ENCODE data around the gene COX6B2. TPM values are rescaled to one million over a fixed set of nuclear protein-coding genes. Genes with fewer than 3 reads are reported as not detected.

Gene COX6B2
- total RNA-seq, 1 donor from 2014 or later = 0.17 TPM

DNA sequence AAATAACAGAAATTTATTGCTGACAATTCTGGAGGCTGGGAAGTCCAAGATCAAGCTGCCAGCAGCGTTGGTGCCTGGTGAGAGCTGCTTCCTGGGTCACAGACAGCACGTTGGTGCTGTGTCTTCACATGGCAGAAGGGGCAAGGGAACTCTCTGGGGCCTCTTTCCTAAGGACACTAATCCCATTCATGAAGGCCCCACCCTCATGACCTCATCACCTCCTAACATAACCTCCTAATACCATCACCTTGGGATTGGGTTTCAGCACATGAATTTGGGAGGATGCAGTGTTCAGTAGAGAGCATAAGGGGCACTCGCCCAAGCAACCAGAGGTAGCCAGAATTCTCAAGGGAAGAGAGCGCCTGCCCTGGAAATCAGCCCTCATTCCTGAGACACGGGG is 45.1 kb downstream of the COX6B2 start:
- Mint-ChIP-seq H3K27ac (ENCODE audit: unreplicated experiment) (no peak overlapping the region), H3K4me3 (ENCODE audit: unreplicated experiment) (no peak overlapping the region), H3K9me3 (ENCODE audit: low read depth) (no peaks in the 10 kb centered on the region), H3K4me1 (ENCODE audit: low read depth) (no peaks in the 10 kb centered on the region), H3K27me3 (ENCODE audit: low read depth) (no peaks in the 10 kb centered on the region), H3K36me3 (ENCODE audit: low read depth) (peaks cover 21% of the 10 kb centered on the region)
- no peak for DNase-seq (ENCODE audit: low spot score)
- TF ChIP-seq, protein P1, sequence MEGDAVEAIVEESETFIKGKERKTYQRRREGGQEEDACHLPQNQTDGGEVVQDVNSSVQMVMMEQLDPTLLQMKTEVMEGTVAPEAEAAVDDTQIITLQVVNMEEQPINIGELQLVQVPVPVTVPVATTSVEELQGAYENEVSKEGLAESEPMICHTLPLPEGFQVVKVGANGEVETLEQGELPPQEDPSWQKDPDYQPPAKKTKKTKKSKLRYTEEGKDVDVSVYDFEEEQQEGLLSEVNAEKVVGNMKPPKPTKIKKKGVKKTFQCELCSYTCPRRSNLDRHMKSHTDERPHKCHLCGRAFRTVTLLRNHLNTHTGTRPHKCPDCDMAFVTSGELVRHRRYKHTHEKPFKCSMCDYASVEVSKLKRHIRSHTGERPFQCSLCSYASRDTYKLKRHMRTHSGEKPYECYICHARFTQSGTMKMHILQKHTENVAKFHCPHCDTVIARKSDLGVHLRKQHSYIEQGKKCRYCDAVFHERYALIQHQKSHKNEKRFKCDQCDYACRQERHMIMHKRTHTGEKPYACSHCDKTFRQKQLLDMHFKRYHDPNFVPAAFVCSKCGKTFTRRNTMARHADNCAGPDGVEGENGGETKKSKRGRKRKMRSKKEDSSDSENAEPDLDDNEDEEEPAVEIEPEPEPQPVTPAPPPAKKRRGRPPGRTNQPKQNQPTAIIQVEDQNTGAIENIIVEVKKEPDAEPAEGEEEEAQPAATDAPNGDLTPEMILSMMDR (IDR thresholded peaks at IDR 0.05) = no peak

DNA sequence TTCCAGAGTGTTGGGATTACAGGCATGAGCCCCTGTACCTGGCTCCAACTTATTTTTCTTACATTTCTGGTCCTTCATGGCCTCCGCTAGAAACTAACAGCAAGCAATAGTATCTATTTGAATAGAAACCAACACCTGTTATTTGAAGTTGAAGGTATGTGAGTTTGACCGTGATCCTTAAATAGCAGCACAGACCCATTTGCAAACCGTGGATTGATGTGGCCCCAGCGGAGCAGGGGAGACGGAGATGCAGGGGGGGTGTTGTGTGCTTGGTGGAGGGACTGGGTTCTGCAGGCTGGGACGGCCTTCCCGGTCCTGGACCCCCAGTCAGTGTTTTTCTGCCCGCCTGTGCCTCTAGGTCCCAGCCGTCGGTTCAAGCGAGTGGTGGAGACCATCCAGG is 46.2 kb downstream of the COX6B2 start:
- Mint-ChIP-seq H3K4me3 (ENCODE audit: unreplicated experiment) (no peak overlapping the region), H3K36me3 (ENCODE audit: low read depth) (peaks cover 21% of the 10 kb centered on the region), H3K27me3 (ENCODE audit: low read depth) (no peaks in the 10 kb centered on the region), H3K9me3 (ENCODE audit: low read depth) (no peaks in the 10 kb centered on the region), H3K27ac (ENCODE audit: unreplicated experiment) (no peak overlapping the region), H3K4me1 (ENCODE audit: low read depth) (no peaks in the 10 kb centered on the region)
- no peak for DNase-seq (ENCODE audit: low spot score)
- TF ChIP-seq, protein P1 (IDR thresholded peaks at IDR 0.05) = no peak

DNA sequence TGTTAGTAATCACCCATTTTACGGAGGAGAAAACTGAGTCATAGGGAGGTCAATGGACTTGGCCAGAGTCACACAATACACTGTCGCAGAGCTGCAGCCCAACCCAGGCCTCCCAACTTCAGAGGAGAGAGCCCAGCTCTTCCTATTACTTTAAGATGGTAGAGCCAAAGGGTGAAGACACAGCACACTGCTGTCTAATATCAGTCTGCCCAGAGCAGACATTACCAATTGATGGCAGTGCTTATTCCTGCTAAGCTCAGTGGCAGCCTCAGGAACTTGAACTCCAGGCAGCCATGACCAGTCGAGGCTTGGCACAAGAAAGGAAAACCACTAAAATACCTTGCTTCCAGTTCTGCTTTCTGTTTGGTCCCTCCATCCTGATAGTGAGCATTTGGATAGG is 47.8 kb downstream of the COX6B2 start:
- TF ChIP-seq, protein P1 (IDR thresholded peaks at IDR 0.05) = no peak
- no peaks in the 10 kb centered on the region for H3K27me3 Mint-ChIP-seq (ENCODE audit: low read depth)
- DNase-seq (ENCODE audit: low spot score) = no peak
- H3K9me3 Mint-ChIP-seq (ENCODE audit: low read depth) = no peaks in the 10 kb centered on the region
- no peak overlapping the region for H3K27ac Mint-ChIP-seq (ENCODE audit: unreplicated experiment)
- H3K36me3 Mint-ChIP-seq (ENCODE audit: low read depth) = peaks cover 21% of the 10 kb centered on the region
- H3K4me3 Mint-ChIP-seq (ENCODE audit: unreplicated experiment) = no peak overlapping the region
- H3K4me1 Mint-ChIP-seq (ENCODE audit: low read depth) = peaks cover 3% of the 10 kb centered on the region

DNA sequence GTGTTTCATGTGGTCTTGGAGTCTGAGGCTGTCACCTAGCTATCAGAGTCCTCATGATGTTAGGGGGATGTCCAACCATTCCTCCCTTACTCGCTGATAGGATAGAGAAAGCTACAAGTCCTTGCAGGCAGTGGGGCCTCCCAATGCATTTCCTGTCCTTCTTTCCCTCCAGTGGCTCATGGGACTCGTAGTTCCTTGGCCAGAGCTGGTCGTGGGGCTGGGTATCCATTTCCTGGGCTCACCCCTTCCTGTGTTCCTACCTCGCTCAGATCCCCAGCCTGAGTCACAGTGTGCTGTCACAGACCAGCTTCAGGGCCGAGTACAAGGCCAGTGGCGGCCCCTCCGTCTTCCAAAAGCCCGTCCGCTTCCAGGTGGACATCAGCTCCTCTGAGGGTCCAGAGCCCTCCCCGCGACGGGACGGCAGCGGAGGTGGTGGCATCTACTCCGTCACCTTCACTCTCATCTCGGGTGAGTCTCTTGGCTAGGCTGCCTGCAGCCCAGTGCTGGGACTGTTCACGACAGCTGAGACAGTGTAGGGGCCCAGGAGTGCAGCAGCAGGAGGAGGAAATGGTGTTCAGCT is 48.4 kb downstream of the COX6B2 start:
- TF ChIP-seq, protein P1 (IDR thresholded peaks at IDR 0.05) = no peak
- no peaks in the 10 kb centered on the region for H3K9me3 Mint-ChIP-seq (ENCODE audit: low read depth)
- DNase-seq (ENCODE audit: low spot score) = no peak
- H3K27me3 Mint-ChIP-seq (ENCODE audit: low read depth) = no peaks in the 10 kb centered on the region
- no peak overlapping the region for H3K27ac Mint-ChIP-seq (ENCODE audit: unreplicated experiment)
- H3K4me1 Mint-ChIP-seq (ENCODE audit: low read depth) = peaks cover 9% of the 10 kb centered on the region
- no peak overlapping the region for H3K4me3 Mint-ChIP-seq (ENCODE audit: unreplicated experiment)
- H3K36me3 Mint-ChIP-seq (ENCODE audit: low read depth) = peaks cover 21% of the 10 kb centered on the region

GRCh38 chr19:55305491-55305890 is 49.0 kb downstream of the COX6B2 start:
- TF ChIP-seq, protein P1 (IDR thresholded peaks at IDR 0.05) = no peak
- Mint-ChIP-seq H3K9me3 (ENCODE audit: low read depth) (no peaks in the 10 kb centered on the region), H3K4me3 (ENCODE audit: unreplicated experiment) (no peak overlapping the region), H3K27me3 (ENCODE audit: low read depth) (no peaks in the 10 kb centered on the region), H3K4me1 (ENCODE audit: low read depth) (peaks cover 9% of the 10 kb centered on the region), H3K27ac (ENCODE audit: unreplicated experiment) (no peak overlapping the region), H3K36me3 (ENCODE audit: low read depth) (peaks cover 21% of the 10 kb centered on the region)
- no peak for DNase-seq (ENCODE audit: low spot score)
